DND-41 (cell line): ENCODE data around the gene CALCB.

ENCODE experiments used
- CTCF ChIP-seq: IDR thresholded peaks from 2 replicates; pipeline ENCODE4 v1.5.1; 2012; ENCODE audit warnings: borderline replicate concordance, low read length, moderate library complexity, mild to moderate bottlenecking; ENCODE audit not compliant: poor library complexity, severe bottlenecking; ENCODE audit errors: extremely low read depth
- EZH2 ChIP-seq: IDR thresholded peaks from 3 replicates; pipeline ENCODE4 v1.6.1; 2012; ENCODE audit warnings: borderline replicate concordance, low read depth, mild to moderate bottlenecking, moderate library complexity, low read length, inconsistent platforms; ENCODE audit not compliant: severe bottlenecking

GRCh38 chr11:15109602-15110001, 36.2 kb downstream of the CALCB start:
- TF ChIP-seq EZH2 (no peak), CTCF (no peak)
